ENCODE data around the gene CHDH. TPM values are rescaled to one million over a fixed set of nuclear protein-coding genes. Genes with fewer than 3 reads are reported as not detected.

Gene CHDH
- total and polyA plus RNA-seq, 10 donors = 0.19 to 4.9 (median 0.62) TPM

GRCh38 chr3:53804697-53805462 is 41.3 kb downstream of the CHDH start:
- H3K4me1 ChIP-seq = no peaks in the 10 kb centered on the region
- 77 to 85% (median 82%) methylated on average over 13 to 14 of the region's 14 CpGs for WGBS, 5 donors
- peak; percentile 51 for DNase-seq
- H3K9me3 ChIP-seq = no peaks in the 10 kb centered on the region
- no peak overlapping the region for H3K4me3 ChIP-seq
- H3K36me3 ChIP-seq = peaks cover 0 to 20% (median 0%) of the 10 kb centered on the region in 6 donors
- H3K27me3 ChIP-seq (replicated peaks in 1 of 7) = peaks cover 0 to 4% (median 0%) of the 10 kb centered on the region in 7 donors
- intact Hi-C loops (cut with DNase I; ENCODE audit: low total_unique reads) = no loop called here
- TF ChIP-seq POLR2A (IDR thresholded peaks at IDR 0.05) (no peak), POLR2AphosphoS5 (IDR thresholded peaks at IDR 0.05) (no peak), CTCF (IDR thresholded peaks at IDR 0.05 in 8 of 11, conservative IDR thresholded peaks at IDR 0.05 in 3 of 11) (no peak)
- H3K27ac ChIP-seq = no peak overlapping the region

GRCh38 chr3:53803816-53804695 is 42.2 kb downstream of the CHDH start:
- TF ChIP-seq CTCF (IDR thresholded peaks at IDR 0.05 in 8 of 11, conservative IDR thresholded peaks at IDR 0.05 in 3 of 11) (no peak), POLR2A (IDR thresholded peaks at IDR 0.05) (no peak), POLR2AphosphoS5 (IDR thresholded peaks at IDR 0.05) (no peak)
- Histone ChIP-seq H3K36me3 (peaks cover 0 to 15% (median 0%) of the 10 kb centered on the region in 6 donors), H3K27ac (no peak overlapping the region), H3K27me3 (replicated peaks in 1 of 7) (peaks cover 0 to 4% (median 0%) of the 10 kb centered on the region in 7 donors), H3K4me1 (no peaks in the 10 kb centered on the region), H3K4me3 (no peak overlapping the region), H3K9me3 (no peaks in the 10 kb centered on the region)
- DNase-seq = peak; percentile 45
- 75 to 80% (median 78%) methylated on average over 20 of the region's 20 CpGs for WGBS, 5 donors
- intact Hi-C loops (cut with DNase I; ENCODE audit: low total_unique reads) = no loop called here

GRCh38 chr3:53803124-53803815 is 42.9 kb downstream of the CHDH start:
- Histone ChIP-seq H3K27me3 (replicated peaks in 1 of 7) (peaks cover 0 to 4% (median 0%) of the 10 kb centered on the region in 7 donors), H3K36me3 (peaks cover 0 to 7% (median 0%) of the 10 kb centered on the region in 6 donors), H3K4me3 (no peak overlapping the region), H3K4me1 (no peaks in the 10 kb centered on the region), H3K9me3 (no peaks in the 10 kb centered on the region), H3K27ac (no peak overlapping the region)
- DNase-seq = peak; percentile 51
- WGBS, 5 donors = 79 to 93% (median 90%) methylated on average over 11 to 18 of the region's 18 CpGs
- TF ChIP-seq POLR2AphosphoS5 (IDR thresholded peaks at IDR 0.05) = no peak
- no peak for TF ChIP-seq CTCF (IDR thresholded peaks at IDR 0.05 in 8 of 11, conservative IDR thresholded peaks at IDR 0.05 in 3 of 11)
- no peak for TF ChIP-seq POLR2A (IDR thresholded peaks at IDR 0.05)
- intact Hi-C loops (cut with DNase I; ENCODE audit: low total_unique reads) = no loop called here
